Stimulated activated CD4-positive, alpha-beta T cell treated with anti-CD3 and anti-CD28 coated beads, Interleukin-1b, Interleukin-23, amount 100 ng/mL, for 24 hours (primary cell): ENCODE measurements around the gene ULK4.
"Not testable (repeated sequence)": the region's sequence is repeated elsewhere in the genome, so short reads cannot be mapped to it uniquely, and the experiment has no call there.

Experiments
- DNase-seq, 4 experiments: peaks; one replicate each; pipeline ENCODE4 v3.0.0-alpha.2; 2020; ENCODE audit warnings: low read depth in 4 of 4, low spot score in 1 of 4

The ULK4 gene

DNA sequence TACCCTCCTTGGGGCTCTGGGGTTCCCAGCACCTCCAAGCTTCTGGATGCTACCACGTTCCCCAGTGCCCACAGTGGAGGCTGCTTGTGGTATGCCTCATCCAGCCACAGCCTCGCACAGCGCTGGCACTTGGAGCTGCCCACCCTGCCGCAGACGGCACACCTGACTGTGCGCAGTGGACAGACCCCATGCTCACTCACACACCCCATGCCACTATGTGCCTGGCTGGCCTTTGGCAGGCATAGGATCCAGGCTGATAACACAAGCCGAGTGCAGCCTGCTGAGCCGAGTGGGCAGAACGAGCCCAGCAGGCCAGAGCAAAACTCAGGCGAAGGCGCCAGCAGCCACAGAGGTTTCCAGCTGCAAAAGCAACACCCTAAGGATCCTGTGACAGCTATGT, 311.5 kb downstream of the ULK4 start:
- DNase-seq, result no peak

DNA sequence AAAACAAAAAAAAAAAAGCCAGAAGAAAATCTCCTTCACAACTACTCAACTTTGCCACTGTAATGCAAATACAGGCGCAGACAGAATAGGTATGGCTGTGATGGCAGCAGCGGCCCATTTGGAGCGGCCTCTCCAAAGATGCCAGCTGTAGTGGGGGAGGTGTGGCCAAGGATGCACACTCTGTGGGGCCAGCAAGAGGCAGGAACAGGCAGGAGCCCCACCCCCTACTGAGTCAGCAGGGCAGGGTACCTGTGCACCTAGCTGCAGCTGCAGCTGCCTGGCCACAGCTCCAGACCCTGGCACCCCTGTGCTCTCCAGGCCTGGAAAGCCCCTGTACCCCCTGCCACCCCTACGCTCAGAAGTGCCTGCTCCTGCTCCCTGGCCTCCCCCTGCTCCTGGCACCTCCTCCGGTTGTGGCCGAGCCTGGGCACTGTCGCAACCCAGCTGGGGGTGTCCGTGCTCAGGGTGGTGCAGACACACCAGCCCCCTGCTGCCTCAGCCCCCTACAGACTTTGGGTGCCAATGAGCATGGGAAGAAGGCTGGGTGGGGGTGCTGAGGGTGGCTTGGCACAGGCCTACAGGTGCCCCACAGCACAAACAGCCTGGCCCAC, 312.7 kb downstream of the ULK4 start:
- no peak for DNase-seq

DNA sequence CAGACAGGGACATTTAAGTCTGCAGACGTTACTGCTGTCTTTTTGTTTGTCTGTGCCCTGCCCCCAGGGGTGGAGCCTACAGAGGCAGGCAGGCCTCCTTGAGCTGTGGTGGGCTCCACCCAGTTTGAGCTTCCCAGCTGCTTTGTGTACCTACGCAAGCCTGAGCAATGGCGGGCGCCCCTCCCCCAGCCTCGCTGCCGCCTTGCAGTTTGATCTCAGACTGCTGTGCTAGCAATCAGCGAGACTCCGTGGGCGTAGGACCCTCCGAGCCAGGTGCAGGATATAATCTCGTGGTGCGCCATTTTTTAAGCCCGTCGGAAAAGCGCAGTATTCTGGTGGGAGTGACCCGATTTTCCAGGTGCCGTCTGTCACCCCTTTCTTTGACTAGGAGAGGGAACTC, 314.2 kb downstream of the ULK4 start:
- DNase-seq, result not testable (repeated sequence)

DNA sequence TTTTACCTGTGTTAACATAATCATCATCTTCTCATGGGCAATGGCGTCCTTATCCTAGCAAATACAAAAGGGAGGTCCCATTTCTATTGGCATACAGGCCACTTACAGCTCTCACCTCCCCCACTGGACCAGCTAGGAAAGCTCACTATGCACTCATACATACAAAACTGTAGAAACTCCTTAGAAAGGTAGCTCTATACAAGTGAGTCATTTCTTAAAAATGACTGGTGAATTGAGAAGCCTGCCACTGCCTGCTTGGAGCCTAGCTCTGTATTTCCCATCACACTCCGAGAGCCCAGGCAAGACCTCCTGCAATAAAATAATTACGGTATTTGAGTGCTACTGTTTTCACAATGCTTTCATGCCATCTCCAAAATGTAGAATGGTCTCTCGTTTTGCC, 321.8 kb downstream of the ULK4 start:
- no peak for DNase-seq

DNA sequence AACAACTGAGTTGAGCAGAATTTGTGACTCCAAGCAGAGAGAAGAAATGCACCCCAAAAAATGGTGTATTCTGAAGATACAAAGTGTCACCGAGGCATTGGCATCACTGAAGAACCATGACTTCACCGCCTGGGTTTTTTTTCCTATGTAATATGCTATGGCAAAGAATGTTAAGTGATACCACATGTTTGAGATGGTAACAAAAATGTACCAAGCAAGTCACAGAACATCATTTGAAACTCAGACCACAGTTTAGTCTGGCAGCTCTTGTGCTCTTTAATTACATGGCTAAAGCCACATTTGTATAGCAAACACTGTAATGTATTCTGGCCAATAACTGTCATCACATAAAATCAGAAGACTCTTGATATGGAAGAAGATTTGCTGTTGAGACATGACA, 323.5 kb downstream of the ULK4 start:
- no peak for DNase-seq

DNA sequence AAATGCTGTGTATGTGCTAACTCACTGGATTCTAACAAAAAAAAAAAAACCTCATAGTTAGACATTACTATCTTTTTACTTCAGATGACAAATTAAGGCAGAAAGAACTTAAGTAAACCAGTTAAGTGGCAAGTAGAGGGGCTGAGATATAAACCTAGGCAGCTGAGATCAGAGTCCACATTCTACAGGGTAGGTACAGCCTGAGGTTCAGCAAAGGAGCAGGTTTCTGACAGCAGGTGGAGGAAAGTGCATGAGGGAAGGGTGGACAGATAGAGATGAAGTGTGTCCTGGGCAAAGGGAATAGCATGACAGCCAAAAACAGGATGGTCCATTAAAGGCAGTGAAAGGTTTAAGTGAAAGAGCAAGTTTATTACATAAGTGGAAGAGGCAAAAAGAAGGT, 329.2 kb downstream of the ULK4 start:
- DNase-seq, result no peak

DNA sequence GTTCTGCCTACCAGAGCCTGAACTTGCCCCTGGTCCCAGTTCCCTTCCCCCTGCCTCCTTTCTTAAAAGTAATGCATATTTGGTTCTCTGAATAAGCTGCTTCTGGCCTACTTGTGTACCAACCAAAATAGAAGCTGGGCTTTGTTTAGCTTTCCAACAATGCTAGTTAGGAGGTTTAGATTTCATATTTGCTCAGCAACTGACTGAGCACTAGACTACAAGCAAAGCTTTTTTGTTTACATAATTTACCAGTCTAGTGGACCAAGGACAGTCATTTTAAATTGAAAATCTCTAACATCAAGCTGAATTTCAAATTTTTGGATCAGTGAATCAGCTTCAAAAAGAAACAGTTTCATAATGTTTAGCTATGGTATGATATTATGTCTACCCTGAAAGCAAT, 331.2 kb downstream of the ULK4 start:
- DNase-seq, result no peak

DNA sequence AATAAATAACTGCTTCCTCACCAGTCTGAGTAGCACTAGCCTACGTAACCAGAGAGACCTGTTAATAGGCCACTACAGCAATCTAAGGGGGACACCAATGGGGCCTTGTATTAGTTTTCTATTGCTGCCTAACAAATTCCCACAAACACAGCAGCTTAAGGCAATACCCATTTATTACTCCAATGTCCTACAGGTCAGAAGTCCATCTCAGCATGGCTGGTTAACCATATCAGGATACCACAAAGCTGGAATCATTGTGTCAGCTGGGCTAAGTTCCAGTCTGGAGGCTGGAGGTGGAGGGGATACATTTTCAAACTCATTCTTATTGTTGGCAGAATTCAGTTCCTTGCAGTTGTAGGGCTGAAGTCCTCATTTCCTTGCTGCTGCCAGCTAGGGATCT, 331.9 kb downstream of the ULK4 start:
- no peak for DNase-seq

DNA sequence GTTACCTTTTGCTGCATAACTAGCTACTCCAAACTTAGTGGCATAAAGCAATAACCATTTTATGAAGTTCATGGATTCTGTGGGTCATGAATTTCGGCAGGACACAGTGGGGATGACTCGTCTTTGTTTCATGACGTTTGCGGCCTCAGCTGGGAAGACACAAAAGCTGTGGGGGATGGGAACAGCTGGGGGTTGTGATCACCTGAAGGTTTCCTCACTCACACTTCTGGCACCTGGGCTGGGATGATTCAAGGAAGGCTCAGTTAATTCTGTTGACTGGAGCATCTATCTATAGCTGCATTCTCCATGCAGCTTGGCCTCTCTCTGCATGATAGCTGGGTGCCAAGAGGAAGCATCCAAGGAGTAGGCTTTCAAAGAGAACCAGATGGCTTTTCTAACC, 332.8 kb downstream of the ULK4 start:
- no peak for DNase-seq

DNA sequence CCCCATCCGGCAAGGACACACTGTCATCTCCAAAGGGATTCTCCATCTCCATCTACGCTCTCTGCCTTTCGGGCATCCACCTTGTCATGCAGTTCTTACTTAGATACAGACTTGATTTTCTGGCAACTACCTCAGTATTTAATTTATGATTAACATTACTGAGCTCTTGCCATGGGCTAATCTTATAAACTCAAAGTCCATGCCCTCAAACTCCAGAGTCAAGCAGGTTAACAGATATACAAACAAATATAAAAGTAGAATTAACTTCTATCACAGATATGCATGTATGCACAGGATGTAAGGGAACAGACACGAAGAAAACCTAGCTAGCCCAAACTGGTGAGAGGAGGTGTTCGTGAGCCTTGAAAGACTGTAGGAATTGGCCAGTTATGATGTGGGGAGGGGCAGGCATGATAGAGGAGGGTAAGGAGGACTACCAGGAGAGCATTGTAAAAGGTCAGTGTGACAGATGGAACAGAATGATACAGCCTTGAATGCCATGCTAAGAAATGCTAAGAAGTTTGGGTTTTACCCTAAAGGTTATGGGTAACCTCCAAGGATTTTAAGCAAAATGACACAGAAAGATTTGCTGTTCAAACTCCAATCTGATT, 334.3 kb downstream of the ULK4 start:
- no peak for DNase-seq

DNA sequence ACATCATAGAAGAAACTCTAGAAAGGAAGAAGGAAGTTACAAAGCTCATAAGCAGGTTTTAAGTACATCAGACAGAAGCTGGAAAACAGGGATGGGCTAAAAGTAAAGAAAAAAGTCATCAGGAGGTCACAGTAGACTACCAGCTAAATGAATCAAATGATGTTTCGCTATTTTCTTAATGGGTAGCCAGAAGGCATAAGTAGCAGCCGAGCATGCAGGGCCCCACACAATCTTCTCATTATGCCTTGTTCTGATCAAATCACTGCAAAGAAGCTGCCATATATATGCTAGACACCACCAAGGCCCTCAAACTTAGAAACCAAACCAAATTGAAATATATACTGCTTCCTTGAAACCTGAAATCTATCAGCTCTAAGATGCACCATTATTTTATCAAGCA, 349.1 kb downstream of the ULK4 start:
- DNase-seq, result no peak

DNA sequence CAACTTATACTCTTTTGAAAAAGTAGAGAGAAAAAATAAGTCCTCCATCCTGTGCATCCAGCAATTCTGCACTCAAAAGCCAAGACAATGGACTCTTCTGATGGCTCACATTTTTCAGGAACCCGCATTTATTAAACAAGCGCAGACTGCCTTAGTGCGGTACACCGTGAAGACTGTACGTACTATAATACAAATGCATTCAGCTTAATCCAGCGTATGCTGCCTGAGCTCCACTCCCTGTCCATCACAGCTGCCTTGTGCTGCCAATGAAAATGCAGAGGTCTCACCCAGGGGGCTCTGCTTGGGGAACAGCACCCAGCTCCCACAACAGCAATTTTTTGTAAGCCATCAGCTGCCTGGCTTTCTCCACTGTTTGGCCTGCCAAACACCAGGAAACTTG, 350.9 kb downstream of the ULK4 start:
- no peak for DNase-seq

DNA sequence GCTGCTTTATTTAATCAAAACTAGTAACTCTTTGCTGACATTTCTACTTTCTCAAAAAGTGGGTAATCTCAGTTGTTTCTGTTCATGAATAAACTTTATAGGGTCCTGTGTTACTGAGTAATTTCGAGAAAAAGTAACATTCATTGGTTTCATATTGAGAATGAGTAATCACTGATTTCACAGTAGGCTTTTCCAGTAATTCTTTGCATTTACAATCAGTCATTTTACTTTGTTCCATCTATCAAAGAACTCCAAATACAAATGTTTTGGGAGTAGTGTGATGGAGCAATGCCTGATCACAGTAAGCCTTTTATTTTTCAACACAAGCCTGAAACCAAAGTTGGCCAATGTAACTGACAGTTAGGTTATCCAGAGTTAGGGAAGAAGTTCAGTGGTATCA, 353.6 kb downstream of the ULK4 start:
- DNase-seq, result no peak

DNA sequence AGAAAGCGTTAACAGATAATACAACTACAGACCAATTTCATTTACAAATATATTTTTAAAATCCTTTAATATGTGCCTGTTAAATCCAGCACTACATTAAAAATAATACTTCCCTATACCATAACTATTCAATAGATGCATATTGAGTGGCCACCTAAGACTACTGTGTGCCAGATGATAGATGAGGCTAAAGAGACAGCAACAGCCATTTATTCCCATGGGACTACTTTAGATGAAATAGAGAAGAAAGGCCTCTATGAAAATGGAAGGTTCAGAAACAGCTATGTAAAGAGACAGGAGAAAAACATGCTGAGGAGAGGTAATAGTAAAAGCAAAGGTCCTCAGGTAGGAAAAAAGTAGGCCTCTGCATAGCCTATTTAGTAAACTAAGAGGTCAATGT, 358.1 kb downstream of the ULK4 start:
- DNase-seq, result no peak

DNA sequence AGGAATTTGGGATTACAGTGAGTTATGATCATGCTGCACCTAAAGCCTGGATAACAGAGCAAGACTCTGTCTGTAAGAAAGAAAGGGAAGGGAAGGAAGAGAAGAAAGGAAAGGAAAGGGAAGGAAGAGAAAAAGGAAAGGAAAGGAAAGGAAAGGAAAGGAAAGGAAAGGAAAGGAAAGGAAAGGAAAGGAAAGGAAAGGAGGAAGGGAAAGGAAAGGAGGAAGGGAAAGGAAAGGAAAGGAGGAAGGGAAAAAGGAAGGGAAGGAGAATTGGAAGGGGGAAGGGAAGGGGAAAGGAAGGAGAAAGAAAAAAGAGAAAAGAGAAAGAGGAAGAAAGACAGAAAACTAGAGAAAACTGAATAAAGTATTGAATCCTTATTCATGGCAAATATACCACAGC, 359.8 kb downstream of the ULK4 start:
- DNase-seq, result no peak

DNA sequence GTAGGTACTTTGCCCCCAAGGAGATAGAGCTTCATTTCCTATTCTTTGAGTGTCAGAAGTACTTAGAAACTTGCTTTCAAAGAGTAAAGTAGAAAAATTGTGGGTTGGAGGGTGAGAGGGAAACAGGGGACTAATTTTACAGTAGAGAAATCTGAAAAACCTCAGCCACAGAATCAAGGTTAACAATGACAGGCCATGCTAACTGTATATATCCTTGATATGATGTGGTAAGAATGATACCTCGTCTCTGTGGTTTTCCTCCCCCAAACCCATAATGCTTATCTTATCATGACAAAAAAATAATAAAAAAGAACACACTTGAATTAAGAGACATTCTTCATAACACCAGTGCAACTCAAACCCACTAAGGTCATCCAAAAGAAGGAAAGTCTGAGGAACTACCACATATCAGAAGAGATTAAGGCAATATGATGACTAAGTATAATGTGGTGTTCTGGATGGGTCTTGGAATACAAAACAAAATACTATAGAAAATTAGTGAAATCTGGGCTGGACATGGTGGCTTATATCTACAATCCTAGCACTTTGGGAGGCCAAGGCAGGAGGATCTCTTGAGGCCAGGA, 360.4 kb downstream of the ULK4 start:
- no peak for DNase-seq

DNA sequence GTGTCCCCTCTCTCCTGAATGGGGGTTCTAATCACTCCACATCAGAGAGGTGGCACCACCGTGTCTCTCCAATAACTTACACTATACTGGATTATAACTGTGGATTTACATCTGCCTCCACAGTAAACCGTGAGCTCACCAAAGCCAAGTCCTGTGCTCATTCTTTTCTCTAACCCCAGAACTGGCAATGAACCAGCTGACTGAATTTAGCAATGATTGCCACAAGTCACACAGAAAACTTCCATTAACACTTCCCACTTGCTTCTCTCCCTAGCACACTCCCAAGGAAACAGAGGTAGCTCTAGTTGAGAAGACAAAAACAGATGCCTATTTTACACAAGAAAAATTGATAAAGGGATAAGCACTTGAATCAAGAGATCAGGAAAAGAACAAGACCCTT, 361.3 kb downstream of the ULK4 start:
- DNase-seq, result no peak

DNA sequence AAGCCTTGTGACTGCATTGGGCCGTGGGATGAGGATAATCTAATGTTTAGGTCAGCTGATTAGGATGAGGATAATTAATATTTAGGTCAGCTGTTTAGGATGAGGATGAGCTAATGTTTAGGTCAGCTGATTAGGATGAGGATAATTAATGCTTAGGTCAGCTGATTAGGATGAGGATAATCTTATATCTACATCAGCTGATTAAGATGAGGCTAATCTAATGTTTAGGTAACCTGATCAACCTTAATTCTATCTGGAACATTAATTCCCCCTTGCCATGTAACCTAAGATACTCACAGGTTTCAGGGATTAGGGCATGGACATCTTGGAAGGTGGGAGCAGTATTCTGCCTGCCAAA, 362.8 kb downstream of the ULK4 start:
- no peak for DNase-seq

DNA sequence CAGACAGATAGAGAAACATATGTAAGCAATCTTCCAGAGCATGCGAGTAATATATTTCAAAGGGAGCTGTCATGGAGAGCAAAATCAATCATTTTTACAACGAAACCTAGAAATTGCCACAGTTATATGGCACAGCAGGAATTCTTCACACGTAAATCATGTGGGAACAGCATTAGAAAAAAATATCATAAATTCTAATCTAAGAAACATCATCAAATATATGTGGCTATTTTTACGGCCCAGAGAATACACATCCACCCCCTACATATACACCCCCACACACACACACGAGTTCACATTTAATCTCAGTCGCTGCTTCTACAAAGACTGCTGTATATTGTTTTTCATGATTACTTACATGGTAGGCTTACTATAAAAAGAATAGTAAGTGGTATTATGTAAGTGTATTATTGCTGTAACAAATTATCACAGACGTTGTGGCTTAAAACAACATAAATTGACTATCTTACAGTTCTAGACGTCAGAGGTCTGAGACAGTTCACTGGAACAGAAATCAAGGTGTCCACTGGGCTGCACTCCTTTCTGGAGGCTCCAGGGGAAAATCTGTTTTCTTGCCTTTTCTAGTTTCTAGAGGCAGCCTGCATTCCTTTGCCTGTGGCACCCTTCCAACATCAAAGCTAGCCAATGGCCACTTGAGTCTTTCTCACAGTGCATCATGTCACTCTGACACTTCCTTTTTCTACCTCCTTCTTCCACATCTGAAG, 363.3 kb downstream of the ULK4 start:
- DNase-seq, result no peak

DNA sequence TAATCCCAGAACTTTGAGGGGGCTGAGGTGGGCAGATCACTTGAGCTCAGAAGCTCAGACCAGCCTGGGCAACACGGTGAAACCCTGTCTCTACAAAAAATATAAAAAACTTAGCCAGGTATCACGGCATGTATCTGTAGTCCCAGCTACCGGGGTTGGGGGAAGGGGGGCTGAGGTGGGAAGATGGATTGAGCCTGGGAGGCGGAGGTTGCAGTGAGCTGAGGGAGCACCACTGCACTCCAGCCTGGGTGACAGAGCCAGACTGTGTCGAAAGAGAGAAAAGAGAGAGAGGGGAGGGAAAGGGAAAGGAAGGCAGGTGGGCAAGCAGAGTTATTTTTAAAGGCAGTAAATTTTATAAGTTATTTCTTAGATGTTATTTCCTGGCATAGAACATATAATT, 368.1 kb downstream of the ULK4 start:
- DNase-seq, result no peak

DNA sequence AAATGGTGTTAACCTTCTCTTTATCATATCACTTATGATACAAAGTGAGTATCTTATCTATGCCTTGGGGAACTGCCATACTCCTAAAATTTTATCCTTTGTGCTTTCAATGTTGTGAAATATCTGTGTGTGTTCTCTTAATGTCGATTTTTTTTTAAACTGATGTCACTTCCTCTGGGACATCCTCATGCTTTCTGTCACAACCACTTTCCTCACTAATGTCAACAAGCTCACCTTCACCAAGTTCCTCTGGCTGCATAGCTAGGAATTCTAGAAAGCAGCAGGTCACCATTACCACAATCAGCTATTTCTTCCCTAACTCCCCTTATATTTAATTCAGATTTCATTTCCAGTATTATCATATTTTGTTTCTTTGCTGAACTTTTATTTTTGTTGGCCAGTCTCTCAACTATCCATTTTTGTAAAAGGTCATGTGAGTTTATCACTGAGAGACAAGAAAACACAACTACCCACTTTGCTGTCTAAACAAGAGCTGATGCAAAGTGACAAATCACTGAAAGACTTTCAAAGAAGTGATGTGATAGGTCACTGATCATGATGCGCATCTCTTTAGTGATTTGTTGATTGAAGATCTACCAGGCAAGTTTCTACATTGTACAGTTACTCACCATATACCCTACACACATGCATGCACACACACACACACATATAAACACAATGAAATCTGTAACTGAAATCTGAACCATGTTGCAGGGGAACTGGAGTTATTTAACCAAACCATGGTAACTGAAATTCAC, 369.0 kb downstream of the ULK4 start:
- no peak for DNase-seq

DNA sequence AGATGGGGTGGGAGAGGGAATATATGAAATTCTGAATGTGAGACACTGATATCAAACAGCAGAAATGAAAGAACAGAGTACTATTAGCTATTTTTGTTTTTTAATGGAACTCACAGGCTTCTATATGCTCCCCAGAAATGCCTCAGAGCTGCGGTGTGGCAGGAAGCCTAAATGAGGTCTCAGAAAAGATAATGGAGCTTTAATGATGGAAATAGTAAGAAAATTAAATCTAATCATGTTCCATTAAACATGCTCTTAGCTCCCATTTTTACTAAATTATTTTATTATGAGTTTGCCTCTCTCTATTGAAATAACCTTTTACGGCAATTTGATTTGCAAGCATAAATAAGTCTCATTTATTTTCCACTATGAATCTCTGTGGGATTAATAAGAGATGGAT, 378.9 kb downstream of the ULK4 start:
- no peak for DNase-seq
